Fibroblast of skin of abdomen (primary cell): Measurements from ENCODE around the gene CLMN.

Experiments
- DNase-seq: peaks from one replicate; pipeline ENCODE4 v3.0.0-alpha.2; 2013

The CLMN gene

GRCh38 chr14:95237958-95238340, 81.8 kb downstream of the CLMN start:
- no peak for DNase-seq

GRCh38 chr14:95237121-95237957, 82.4 kb downstream of the CLMN start:
- no peak for DNase-seq

GRCh38 chr14:95236221-95236620, 83.5 kb downstream of the CLMN start:
- no peak for DNase-seq

- DNase-seq = no peak
These were observed 83.9 kb downstream of the CLMN start for GRCh38 chr14:95235767-95236166.

- DNase-seq = no peak
These were observed 84.4 kb downstream of the CLMN start for GRCh38 chr14:95235351-95235750.

GRCh38 chr14:95234426-95234825, 85.3 kb downstream of the CLMN start:
- DNase-seq = no peak

GRCh38 chr14:95233702-95234241, 85.9 kb downstream of the CLMN start:
- no peak for DNase-seq

- DNase-seq = no peak
These were observed 86.7 kb downstream of the CLMN start for GRCh38 chr14:95232894-95233584.

- no peak for DNase-seq
These were observed 87.6 kb downstream of the CLMN start for GRCh38 chr14:95231966-95232633.

- DNase-seq = no peak
These were observed 90.0 kb downstream of the CLMN start for GRCh38 chr14:95229749-95230148.

- DNase-seq = no peak
These were observed 91.5 kb downstream of the CLMN start for GRCh38 chr14:95228240-95228639.

- DNase-seq = peak; percentile 75
These were observed 92.3 kb downstream of the CLMN start for GRCh38 chr14:95227279-95227860.

- no peak for DNase-seq
These were observed 92.9 kb downstream of the CLMN start for GRCh38 chr14:95226801-95227200.

- DNase-seq = no peak
These were observed 94.3 kb downstream of the CLMN start for GRCh38 chr14:95225251-95225887.

GRCh38 chr14:95222870-95223398, 96.8 kb downstream of the CLMN start:
- peak; percentile 66 for DNase-seq

- peak; percentile 88 for DNase-seq
These were observed 97.5 kb downstream of the CLMN start for GRCh38 chr14:95222151-95222631.

- DNase-seq = no peak
These were observed 98.2 kb downstream of the CLMN start for GRCh38 chr14:95221531-95221930.

GRCh38 chr14:95220663-95221231, 99.0 kb downstream of the CLMN start:
- peak; percentile 87 for DNase-seq

- DNase-seq = no peak
These were observed 101.1 kb downstream of the CLMN start for GRCh38 chr14:95218472-95219193.

- DNase-seq = no peak
These were observed 101.7 kb downstream of the CLMN start for GRCh38 chr14:95218006-95218405.

GRCh38 chr14:95217391-95217900, 102.3 kb downstream of the CLMN start:
- peak; percentile 18 for DNase-seq
